ENCODE data around the gene RNASE1. TPM values are rescaled to one million over a fixed set of nuclear protein-coding genes. Genes with fewer than 3 reads are reported as not detected.

Gene RNASE1
- total and polyA plus RNA-seq, 9 of the 15 experiments (the other 6 are each of a cell fraction or from before 2014, with no cell fraction given), result 6.4 to 33.3 (median 13.9) TPM

DNA sequence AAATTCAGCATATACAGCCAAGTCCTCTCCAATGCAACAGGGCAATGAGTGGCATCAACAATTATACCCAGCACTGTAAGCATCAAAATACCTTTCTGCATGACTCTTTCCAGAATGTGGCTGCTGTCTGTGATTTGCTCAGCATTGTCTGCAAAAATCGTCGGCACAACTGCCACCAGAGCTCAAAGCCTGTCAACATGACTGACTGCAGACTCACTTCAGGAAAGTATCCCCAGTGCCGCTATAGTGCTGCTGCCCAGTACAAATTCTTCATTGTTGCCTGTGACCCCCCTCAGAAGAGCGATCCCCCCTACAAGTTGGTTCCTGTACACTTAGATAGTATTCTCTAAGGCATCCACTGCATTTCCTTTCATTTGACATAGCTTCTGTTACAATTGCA lies 20.8 kb downstream of the RNASE1 start:
- Histone ChIP-seq H3K4me1 (replicated peaks in 1 of 2; ENCODE audit: control insufficient read depth in 2 of 2, insufficient read depth in 2 of 2, low read length in 2 of 2) (peaks cover 0 to 6% of the 10 kb centered on the region in 2 experiments; a peak in 4 of 5 replicates), H3K9me1 (ENCODE audit: control insufficient read depth, insufficient read depth, low read length) (no peaks in the 10 kb centered on the region), H4K20me1 (replicated peaks; ENCODE audit: control insufficient read depth, insufficient read depth, low read length) (no peaks in the 10 kb centered on the region), H3K4me3 (no peak overlapping the region), H3K9ac (ENCODE audit: insufficient read depth in 1 of 2, low read depth in 2 of 2, low read length in 2 of 2) (no peak overlapping the region), H2AFZ (ENCODE audit: low read depth, low read length) (peak overlapping the region; percentile 40; the same call in 1 of the 2 replicates), H3K79me2 (ENCODE audit: control insufficient read depth, insufficient read depth, low read length) (no peaks in the 10 kb centered on the region), H3K27ac (ENCODE audit: extremely low read depth, low read depth, low read length) (no peak overlapping the region), H3K9me3 (replicated peaks; ENCODE audit: control insufficient read depth, insufficient read depth, low read depth, low read length) (no peaks in the 10 kb centered on the region), H3K27me3 (ENCODE audit: control insufficient read depth in 2 of 2, insufficient read depth in 2 of 2, low read length in 2 of 2) (no peaks in the 10 kb centered on the region), H3K4me2 (ENCODE audit: insufficient read depth, low read length) (no peak overlapping the region), H3K36me3 (ENCODE audit: control insufficient read depth, insufficient read depth, low read length) (no peaks in the 10 kb centered on the region)
- ChIA-PET POLR2A (no interaction called here), CTCF (ENCODE audit: low intra/inter-chr PET ratio) (no interaction called here)
- DNase-seq (ENCODE audit: extremely low read depth in 1 of 4, low spot score in 3 of 4) (no peak), ATAC-seq (no peak), FAIRE-seq (no peak)
- intact Hi-C loops (cut with micrococcal nuclease) (no loop called here), in situ Hi-C loops (cut with MboI) (no loop called here)
- no TSS peak for BruUV-seq (replicated peaks)
- WGBS (ENCODE audit: insufficient coverage, low coverage, missing lambda C conversion rate), result 75% methylated on average over 4 of the region's 4 CpGs
- TF ChIP-seq ZNF444 (CRISPR knock-in tag; IDR thresholded peaks at IDR 0.05) (no peak), ZNF121 (CRISPR knock-in tag; conservative IDR thresholded peaks at IDR 0.05) (no peak), FIP1L1 (IDR thresholded peaks at IDR 0.05; ENCODE audit: low read depth, low read length, poor library complexity, severe bottlenecking) (no peak), CCAR2 (IDR thresholded peaks at IDR 0.05; ENCODE audit: low read depth, low read length) (no peak), KLF6 (CRISPR knock-in tag; IDR thresholded peaks at IDR 0.05; ENCODE audit: borderline replicate concordance) (no peak), NELFE (IDR thresholded peaks at IDR 0.05; ENCODE audit: insufficient read depth, insufficient read length) (no peak)
- TF ChIP-seq, protein P1, sequence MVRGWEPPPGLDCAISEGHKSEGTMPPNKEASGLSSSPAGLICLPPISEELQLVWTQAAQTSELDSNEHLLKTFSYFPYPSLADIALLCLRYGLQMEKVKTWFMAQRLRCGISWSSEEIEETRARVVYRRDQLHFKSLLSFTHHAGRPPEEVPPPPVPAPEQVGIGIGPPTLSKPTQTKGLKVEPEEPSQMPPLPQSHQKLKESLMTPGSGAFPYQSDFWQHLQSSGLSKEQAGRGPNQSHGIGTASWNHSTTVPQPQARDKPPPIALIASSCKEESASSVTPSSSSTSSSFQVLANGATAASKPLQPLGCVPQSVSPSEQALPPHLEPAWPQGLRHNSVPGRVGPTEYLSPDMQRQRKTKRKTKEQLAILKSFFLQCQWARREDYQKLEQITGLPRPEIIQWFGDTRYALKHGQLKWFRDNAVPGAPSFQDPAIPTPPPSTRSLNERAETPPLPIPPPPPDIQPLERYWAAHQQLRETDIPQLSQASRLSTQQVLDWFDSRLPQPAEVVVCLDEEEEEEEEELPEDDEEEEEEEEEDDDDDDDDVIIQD (CRISPR knock-in tag; IDR thresholded peaks at IDR 0.05), result no peak
- TF ChIP-seq, protein P2, sequence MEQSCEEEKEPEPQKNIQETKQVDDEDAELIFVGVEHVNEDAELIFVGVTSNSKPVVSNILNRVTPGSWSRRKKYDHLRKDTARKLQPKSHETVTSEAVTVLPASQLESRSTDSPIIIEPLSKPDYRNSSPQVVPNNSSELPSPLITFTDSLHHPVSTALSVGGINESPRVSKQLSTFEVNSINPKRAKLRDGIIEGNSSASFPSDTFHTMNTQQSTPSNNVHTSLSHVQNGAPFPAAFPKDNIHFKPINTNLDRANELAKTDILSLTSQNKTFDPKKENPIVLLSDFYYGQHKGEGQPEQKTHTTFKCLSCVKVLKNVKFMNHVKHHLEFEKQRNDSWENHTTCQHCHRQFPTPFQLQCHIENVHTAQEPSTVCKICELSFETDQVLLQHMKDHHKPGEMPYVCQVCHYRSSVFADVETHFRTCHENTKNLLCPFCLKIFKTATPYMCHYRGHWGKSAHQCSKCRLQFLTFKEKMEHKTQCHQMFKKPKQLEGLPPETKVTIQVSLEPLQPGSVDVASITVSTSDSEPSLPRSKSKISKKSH (CRISPR knock-in tag; IDR thresholded peaks at IDR 0.05), result no peak
- TF ChIP-seq, protein P3, sequence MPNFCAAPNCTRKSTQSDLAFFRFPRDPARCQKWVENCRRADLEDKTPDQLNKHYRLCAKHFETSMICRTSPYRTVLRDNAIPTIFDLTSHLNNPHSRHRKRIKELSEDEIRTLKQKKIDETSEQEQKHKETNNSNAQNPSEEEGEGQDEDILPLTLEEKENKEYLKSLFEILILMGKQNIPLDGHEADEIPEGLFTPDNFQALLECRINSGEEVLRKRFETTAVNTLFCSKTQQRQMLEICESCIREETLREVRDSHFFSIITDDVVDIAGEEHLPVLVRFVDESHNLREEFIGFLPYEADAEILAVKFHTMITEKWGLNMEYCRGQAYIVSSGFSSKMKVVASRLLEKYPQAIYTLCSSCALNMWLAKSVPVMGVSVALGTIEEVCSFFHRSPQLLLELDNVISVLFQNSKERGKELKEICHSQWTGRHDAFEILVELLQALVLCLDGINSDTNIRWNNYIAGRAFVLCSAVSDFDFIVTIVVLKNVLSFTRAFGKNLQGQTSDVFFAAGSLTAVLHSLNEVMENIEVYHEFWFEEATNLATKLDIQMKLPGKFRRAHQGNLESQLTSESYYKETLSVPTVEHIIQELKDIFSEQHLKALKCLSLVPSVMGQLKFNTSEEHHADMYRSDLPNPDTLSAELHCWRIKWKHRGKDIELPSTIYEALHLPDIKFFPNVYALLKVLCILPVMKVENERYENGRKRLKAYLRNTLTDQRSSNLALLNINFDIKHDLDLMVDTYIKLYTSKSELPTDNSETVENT (CRISPR knock-in tag; IDR thresholded peaks at IDR 0.05), result no peak
- TF ChIP-seq, protein P4, sequence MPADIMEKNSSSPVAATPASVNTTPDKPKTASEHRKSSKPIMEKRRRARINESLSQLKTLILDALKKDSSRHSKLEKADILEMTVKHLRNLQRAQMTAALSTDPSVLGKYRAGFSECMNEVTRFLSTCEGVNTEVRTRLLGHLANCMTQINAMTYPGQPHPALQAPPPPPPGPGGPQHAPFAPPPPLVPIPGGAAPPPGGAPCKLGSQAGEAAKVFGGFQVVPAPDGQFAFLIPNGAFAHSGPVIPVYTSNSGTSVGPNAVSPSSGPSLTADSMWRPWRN (IDR thresholded peaks at IDR 0.05; ENCODE audit: low read depth), result no peak

Data from K562 (cell line).